Mesothelial cell of epicardium (in vitro differentiated cells): ENCODE results near the gene ZFP90. TPM values are rescaled to one million over a fixed set of nuclear protein-coding genes. Genes with fewer than 3 reads are reported as not detected.

Experiments
- DNase-seq, 2 experiments: peaks; one replicate each; pipeline ENCODE4 v3.0.0; 2021; ENCODE audit warnings: low spot score in 2 of 2; ENCODE audit not compliant: unreplicated experiment in 2 of 2
- H3K27ac Mint-ChIP-seq: 2 replicates; pipeline ENCODE4 v1.8.0; 2021; ENCODE audit warnings: mixed read lengths
- H3K27me3 Mint-ChIP-seq: 2 replicates; pipeline ENCODE4 v1.8.0; 2021; ENCODE audit warnings: low read depth, mixed read lengths
- H3K36me3 Mint-ChIP-seq: 2 replicates; pipeline ENCODE4 v1.8.0; 2021; ENCODE audit warnings: mixed read lengths
- H3K4me1 Mint-ChIP-seq: 2 replicates; pipeline ENCODE4 v1.8.0; 2021; ENCODE audit warnings: mixed read lengths
- H3K4me3 Mint-ChIP-seq: 2 replicates; pipeline ENCODE4 v1.8.0; 2021; ENCODE audit warnings: mild to moderate bottlenecking, moderate library complexity, mixed read lengths
- H3K9me3 Mint-ChIP-seq: 2 replicates; pipeline ENCODE4 v1.8.0; 2021; ENCODE audit warnings: mixed read lengths
- total RNA-seq: library from RNA; stranded (reverse); gene quantifications from 3 replicates; pipeline ENCODE4 v1.2.1, GENCODE V29; 2021
- TF ChIP-seq, protein P1 (sequence below): fragments of 200-600 bp; sonication (generic); IDR thresholded peaks from one replicate; pipeline ENCODE4 v1.5.0; 2021; ENCODE audit warnings: antibody characterized with exemption; ENCODE audit not compliant: unreplicated experiment

The ZFP90 gene
- total RNA-seq, 1 donor from 2014 or later, result 45.2 TPM

DNA sequence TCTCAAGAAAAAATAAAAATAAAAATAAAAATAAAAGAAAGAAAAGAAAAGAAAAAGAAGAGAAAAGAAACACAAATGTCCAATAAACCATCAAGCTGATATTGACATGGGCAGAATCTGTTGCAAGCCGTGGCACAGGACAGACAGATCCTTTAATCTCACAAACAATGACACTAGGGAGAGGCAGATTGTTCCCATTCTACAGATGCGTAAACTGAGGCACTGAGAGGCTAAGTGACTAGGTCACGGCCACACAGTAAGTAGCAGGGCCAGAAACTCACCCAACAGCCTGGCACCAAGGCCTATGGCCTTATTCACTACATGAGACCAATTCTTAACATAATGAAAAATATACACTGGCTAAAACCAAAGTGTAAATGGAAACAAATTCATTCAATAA is 28.3 kb upstream of the ZFP90 start:
- Mint-ChIP-seq H3K4me1 (no peaks in the 10 kb centered on the region), H3K4me3 (no peak overlapping the region), H3K27me3 (peaks cover 43% of the 10 kb centered on the region), H3K36me3 (no peaks in the 10 kb centered on the region), H3K9me3 (no peaks in the 10 kb centered on the region), H3K27ac (no peak overlapping the region)
- TF ChIP-seq, protein P1, sequence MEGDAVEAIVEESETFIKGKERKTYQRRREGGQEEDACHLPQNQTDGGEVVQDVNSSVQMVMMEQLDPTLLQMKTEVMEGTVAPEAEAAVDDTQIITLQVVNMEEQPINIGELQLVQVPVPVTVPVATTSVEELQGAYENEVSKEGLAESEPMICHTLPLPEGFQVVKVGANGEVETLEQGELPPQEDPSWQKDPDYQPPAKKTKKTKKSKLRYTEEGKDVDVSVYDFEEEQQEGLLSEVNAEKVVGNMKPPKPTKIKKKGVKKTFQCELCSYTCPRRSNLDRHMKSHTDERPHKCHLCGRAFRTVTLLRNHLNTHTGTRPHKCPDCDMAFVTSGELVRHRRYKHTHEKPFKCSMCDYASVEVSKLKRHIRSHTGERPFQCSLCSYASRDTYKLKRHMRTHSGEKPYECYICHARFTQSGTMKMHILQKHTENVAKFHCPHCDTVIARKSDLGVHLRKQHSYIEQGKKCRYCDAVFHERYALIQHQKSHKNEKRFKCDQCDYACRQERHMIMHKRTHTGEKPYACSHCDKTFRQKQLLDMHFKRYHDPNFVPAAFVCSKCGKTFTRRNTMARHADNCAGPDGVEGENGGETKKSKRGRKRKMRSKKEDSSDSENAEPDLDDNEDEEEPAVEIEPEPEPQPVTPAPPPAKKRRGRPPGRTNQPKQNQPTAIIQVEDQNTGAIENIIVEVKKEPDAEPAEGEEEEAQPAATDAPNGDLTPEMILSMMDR, result no peak
- DNase-seq, result no peak

DNA sequence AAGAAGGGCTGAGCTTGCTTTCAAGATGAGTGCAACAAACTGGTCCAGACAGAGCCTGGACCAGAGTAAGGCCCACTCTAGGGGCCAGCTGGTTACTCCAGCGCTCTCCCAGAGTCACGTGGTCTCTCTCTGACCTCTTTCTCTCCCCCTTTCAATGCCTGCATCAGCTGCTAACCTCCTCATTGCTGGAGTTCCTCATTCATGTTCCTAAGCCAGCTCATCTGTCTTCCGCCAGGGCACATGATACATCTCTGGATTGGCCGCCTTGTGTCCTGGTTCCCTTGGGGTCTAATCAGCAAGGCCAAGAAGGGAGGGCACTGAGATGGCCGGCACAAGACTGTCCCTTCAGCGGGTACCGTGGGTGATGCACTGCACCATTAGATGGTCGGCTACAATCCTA is 26.9 kb upstream of the ZFP90 start:
- H3K9me3 Mint-ChIP-seq, result no peaks in the 10 kb centered on the region
- H3K4me3 Mint-ChIP-seq, result no peak overlapping the region
- peaks cover 29% of the 10 kb centered on the region for H3K27me3 Mint-ChIP-seq
- peaks cover under 1% of the 10 kb centered on the region for H3K4me1 Mint-ChIP-seq
- no peak for DNase-seq
- TF ChIP-seq, protein P1, result no peak
- H3K27ac Mint-ChIP-seq, result no peak overlapping the region
- no peaks in the 10 kb centered on the region for H3K36me3 Mint-ChIP-seq

DNA sequence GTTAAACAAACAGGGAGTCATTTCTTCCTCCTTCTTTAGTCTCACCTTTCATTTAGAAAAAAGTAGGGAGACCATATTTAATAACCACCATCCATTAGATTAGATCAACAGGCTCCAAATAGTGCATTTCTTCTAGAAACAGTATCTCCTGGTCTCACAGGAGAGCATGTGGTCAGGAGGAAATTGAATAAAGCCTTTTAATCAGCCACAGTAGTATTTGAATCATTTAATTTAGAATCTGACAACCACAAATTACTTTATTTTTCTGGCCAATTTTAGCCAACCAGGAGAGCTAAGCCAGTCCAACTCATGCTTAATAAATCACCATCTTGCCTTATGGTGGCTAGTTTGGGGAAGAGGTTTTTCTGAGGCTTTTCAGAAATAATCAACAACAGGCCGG is 26.3 kb upstream of the ZFP90 start:
- H3K27ac Mint-ChIP-seq, result no peak overlapping the region
- H3K4me3 Mint-ChIP-seq, result no peak overlapping the region
- H3K27me3 Mint-ChIP-seq, result peaks cover 23% of the 10 kb centered on the region
- H3K36me3 Mint-ChIP-seq, result no peaks in the 10 kb centered on the region
- no peaks in the 10 kb centered on the region for H3K9me3 Mint-ChIP-seq
- H3K4me1 Mint-ChIP-seq, result peaks cover 6% of the 10 kb centered on the region
- no peak for DNase-seq
- TF ChIP-seq, protein P1, result no peak

DNA sequence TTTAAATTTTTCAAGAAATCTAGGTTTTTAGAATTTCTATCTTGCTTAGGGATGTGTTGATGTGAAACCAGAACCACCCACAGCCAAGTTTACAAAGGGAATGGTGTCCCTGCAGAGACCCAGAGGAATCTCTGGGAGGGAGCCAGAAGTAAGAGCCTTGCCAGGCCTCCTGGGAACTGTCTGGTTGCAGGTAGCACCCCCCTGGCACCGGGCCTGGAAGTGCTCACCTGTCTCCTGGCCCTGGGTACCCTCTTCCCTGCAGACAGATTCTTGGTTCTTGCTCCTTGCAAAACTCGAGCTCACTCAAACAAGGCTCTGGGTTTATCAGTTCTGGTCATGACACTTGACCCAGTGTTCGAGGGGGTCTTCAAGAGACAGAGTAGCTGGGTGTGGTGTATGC is 24.6 kb upstream of the ZFP90 start:
- no peaks in the 10 kb centered on the region for H3K36me3 Mint-ChIP-seq

DNA sequence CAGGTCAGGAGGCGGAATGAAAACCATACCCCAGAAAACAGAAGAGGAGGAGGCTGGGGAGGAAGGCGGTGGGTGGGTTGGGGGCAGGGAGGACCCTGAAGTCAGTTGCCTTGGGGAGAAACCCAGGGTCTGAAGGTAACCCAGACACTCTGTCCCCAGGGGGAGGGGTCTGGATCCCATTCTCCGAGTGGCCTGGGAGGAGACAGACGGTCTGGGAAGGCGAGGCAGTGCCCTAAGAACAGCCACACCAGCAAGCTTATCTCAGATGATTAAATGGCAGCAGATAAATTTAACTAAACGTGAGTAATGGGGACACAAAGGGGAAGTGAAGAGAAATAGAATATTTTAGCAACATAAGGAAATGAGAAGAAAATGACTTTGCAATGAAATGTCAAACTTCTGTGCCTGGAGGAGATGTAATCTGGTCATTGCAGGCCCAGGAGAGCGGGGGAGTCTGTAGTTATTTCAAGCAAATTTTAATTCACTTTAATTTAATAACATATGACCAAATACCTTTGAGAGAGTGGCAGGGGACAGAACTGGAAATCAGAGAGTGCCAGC is 21.4 kb upstream of the ZFP90 start:
- TF ChIP-seq, protein P1, result no peak
- H3K27ac Mint-ChIP-seq, result peak overlapping the region; percentile 62
- H3K4me1 Mint-ChIP-seq, result peaks cover 11% of the 10 kb centered on the region
- H3K9me3 Mint-ChIP-seq, result no peaks in the 10 kb centered on the region
- no peaks in the 10 kb centered on the region for H3K36me3 Mint-ChIP-seq
- no peak overlapping the region for H3K4me3 Mint-ChIP-seq
- no peaks in the 10 kb centered on the region for H3K27me3 Mint-ChIP-seq
- DNase-seq, result no peak

More for the DNA sequence above, 24.6 kb upstream of the ZFP90 start:
- Mint-ChIP-seq H3K27me3 (peaks cover 6% of the 10 kb centered on the region), H3K27ac (no peak overlapping the region), H3K4me1 (peaks cover 11% of the 10 kb centered on the region), H3K9me3 (no peaks in the 10 kb centered on the region), H3K4me3 (no peak overlapping the region)
- TF ChIP-seq, protein P1, result no peak
- no peak for DNase-seq
